ENCODE results near the gene HOXC6. TPM values are rescaled to one million over a fixed set of nuclear protein-coding genes. Genes with fewer than 3 reads are reported as not detected.

HOXC6 gene
- total and polyA plus RNA-seq, 9 of the 15 experiments (the other 6 are each of a cell fraction or from before 2014, with no cell fraction given) = 0.06 to 4.0 (median 1.4) TPM

DNA sequence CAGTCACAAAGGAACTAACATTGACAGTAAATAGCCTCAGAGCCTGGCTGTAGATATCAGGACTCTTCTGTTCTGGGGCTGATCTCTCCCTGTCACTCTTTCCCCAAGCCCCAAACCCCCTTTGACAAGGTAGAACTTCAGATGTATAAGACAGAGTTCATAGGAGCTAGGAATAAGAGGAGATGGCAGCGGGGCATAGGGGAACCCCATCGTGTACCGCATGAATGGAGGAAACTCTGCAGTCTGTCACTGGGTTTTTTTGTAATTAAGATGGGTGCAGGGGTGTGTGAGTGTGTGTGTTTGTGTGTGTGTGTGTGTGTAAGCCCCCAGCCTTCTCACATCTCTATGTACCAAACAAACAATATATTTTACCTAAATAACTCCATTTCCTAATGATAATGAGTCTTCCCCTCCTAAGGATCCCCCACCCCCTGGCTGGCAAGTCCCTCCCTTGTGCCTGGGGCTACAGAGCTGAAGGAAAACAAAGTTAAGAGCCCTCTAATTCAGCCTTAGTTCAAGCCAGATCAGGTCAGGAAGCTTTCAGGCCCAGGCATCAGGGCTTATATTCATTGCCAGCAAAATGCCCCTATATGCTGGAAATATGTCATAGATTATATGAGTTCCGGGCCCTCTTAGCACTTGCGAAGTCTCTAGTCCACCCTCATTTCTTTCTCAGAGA is 16.3 kb downstream of the HOXC6 start (continued):
- no peak for TF ChIP-seq HNRNPK (IDR thresholded peaks at IDR 0.05; ENCODE audit: low read depth, low read length, poor library complexity, severe bottlenecking)

DNA sequence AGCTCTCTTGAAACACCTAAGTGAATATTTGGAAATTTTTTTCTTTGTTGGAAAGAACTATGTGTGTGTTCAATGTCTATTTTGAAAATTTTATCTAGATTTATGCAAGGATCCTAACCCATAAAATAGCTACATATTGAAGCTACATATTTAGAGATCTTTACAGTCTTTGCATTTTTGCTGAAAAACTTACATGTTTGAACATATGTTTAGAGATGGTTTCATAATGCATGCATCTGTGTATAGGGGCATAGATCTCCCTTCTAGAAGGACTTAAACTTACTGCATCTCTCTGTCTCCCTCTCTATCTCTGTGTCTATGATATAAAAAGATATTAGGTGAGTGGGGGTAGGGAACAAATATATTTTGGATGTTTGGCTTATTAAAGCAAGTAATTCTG is 17.2 kb downstream of the HOXC6 start:
- Histone ChIP-seq H2AFZ (ENCODE audit: low read depth, low read length) (no peak overlapping the region), H3K9me3 (replicated peaks; ENCODE audit: control insufficient read depth, insufficient read depth, low read depth, low read length) (no peaks in the 10 kb centered on the region), H3K9ac (ENCODE audit: insufficient read depth in 1 of 2, low read depth in 2 of 2, low read length in 2 of 2) (no peak overlapping the region), H3K27me3 (ENCODE audit: control insufficient read depth in 2 of 2, insufficient read depth in 2 of 2, low read length in 2 of 2) (peaks cover 46 to 48% of the 10 kb centered on the region in 2 experiments), H3K27ac (ENCODE audit: extremely low read depth, low read depth, low read length) (no peak overlapping the region), H3K4me3 (no peak overlapping the region), H3K79me2 (ENCODE audit: control insufficient read depth, insufficient read depth, low read length) (no peaks in the 10 kb centered on the region), H3K4me1 (replicated peaks in 1 of 2; ENCODE audit: control insufficient read depth in 2 of 2, insufficient read depth in 2 of 2, low read length in 2 of 2) (peaks cover 0 to 11% of the 10 kb centered on the region in 2 experiments; a peak in 1 of 5 replicates), H4K20me1 (replicated peaks; ENCODE audit: control insufficient read depth, insufficient read depth, low read length) (0 out of 2 replicates have a peak, but pooled peaks cover 2% of the 10 kb centered on the region), H3K4me2 (ENCODE audit: insufficient read depth, low read length) (no peak overlapping the region), H3K36me3 (ENCODE audit: control insufficient read depth, insufficient read depth, low read length) (no peaks in the 10 kb centered on the region), H3K9me1 (ENCODE audit: control insufficient read depth, insufficient read depth, low read length) (no peaks in the 10 kb centered on the region)
- no TSS peak for BruUV-seq (replicated peaks)
- ChIA-PET POLR2A (interaction anchor here (0.6 to 0.7 kb wide), 3 partner anchors 10 to 1532 kb away, joined by 3 read pairs; no protein-coding TSS in a partner anchor), CTCF (ENCODE audit: low intra/inter-chr PET ratio) (no interaction called here)
- TF ChIP-seq TCF3 (CRISPR knock-in tag; IDR thresholded peaks at IDR 0.05) (no peak), BRCA1 (IDR thresholded peaks at IDR 0.05) (no peak), BRCA1 (CRISPR knock-in tag; IDR thresholded peaks at IDR 0.05) (no peak), DPF2 (IDR thresholded peaks at IDR 0.05) (no peak), TSC22D4 (tag; IDR thresholded peaks at IDR 0.05) (no peak), ZNF41 (CRISPR knock-in tag; conservative IDR thresholded peaks at IDR 0.05) (no peak)
- TF ChIP-seq, protein P1, sequence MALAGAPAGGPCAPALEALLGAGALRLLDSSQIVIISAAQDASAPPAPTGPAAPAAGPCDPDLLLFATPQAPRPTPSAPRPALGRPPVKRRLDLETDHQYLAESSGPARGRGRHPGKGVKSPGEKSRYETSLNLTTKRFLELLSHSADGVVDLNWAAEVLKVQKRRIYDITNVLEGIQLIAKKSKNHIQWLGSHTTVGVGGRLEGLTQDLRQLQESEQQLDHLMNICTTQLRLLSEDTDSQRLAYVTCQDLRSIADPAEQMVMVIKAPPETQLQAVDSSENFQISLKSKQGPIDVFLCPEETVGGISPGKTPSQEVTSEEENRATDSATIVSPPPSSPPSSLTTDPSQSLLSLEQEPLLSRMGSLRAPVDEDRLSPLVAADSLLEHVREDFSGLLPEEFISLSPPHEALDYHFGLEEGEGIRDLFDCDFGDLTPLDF (CRISPR knock-in tag; IDR thresholded peaks at IDR 0.05) = no peak
- TF ChIP-seq, protein P2, sequence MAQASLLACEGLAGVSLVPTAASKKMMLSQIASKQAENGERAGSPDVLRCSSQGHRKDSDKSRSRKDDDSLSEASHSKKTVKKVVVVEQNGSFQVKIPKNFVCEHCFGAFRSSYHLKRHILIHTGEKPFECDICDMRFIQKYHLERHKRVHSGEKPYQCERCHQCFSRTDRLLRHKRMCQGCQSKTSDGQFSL (CRISPR knock-in tag; IDR thresholded peaks at IDR 0.05) = no peak
- TF ChIP-seq, protein P2 (tag; IDR thresholded peaks at IDR 0.05) = no peak
- ATAC-seq = no peak
- intact Hi-C loops (cut with micrococcal nuclease) (no loop called here), in situ Hi-C loops (cut with MboI) (no loop called here)
- no peak for FAIRE-seq
- no peak for DNase-seq (ENCODE audit: extremely low read depth in 1 of 4, low spot score in 3 of 4)
